ENCODE results near the gene CDK13. TPM values are rescaled to one million over a fixed set of nuclear protein-coding genes. Genes with fewer than 3 reads are reported as not detected.

The CDK13 gene
- total and polyA plus RNA-seq, 7 donors, result 10.9 to 25.5 (median 21.0) TPM

DNA sequence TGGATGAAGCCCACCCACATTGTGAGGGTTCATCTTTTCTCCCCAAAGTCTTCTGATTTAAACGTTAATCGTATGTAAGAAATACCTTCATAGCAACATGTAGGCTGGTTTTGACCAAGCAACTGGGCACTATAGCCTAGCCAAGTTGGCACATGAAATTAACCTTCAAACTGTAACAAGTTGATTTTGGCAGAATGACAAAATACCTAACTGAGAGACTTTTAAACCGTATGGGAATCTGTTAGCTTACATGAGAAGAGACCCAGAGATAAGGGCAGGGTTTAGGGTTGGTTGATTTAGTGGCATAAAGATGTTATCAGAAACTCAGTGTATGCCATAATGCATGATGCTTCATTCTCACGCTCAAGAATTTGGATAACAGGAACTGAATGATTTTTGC is 69.5 kb downstream of the CDK13 start:
- Histone ChIP-seq H3K4me1 (peaks cover 4% of the 10 kb centered on the region), H3K27me3 (ENCODE audit: insufficient read depth in 3 of 3, low read length in 2 of 3) (no peaks in the 10 kb centered on the region), H3K36me3 (ENCODE audit: insufficient read depth in 1 of 2, low read depth in 1 of 2) (peaks cover 0 to 21% of the 10 kb centered on the region in 2 donors), H3K27ac (no peak overlapping the region), H3K4me3 (no peak overlapping the region), H3K9me3 (no peaks in the 10 kb centered on the region)
- ATAC-seq, result no peak
- intact Hi-C loops (cut with DNase I), result no loop called here
- no peak for DNase-seq
- TF ChIP-seq, protein P1, sequence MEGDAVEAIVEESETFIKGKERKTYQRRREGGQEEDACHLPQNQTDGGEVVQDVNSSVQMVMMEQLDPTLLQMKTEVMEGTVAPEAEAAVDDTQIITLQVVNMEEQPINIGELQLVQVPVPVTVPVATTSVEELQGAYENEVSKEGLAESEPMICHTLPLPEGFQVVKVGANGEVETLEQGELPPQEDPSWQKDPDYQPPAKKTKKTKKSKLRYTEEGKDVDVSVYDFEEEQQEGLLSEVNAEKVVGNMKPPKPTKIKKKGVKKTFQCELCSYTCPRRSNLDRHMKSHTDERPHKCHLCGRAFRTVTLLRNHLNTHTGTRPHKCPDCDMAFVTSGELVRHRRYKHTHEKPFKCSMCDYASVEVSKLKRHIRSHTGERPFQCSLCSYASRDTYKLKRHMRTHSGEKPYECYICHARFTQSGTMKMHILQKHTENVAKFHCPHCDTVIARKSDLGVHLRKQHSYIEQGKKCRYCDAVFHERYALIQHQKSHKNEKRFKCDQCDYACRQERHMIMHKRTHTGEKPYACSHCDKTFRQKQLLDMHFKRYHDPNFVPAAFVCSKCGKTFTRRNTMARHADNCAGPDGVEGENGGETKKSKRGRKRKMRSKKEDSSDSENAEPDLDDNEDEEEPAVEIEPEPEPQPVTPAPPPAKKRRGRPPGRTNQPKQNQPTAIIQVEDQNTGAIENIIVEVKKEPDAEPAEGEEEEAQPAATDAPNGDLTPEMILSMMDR (IDR thresholded peaks at IDR 0.05), result no peak
- WGBS, 3 donors, result 83 to 92% (median 91%) methylated on average over 4 of the region's 4 CpGs

GRCh38 chr7:40024048-40024447 is 74.0 kb downstream of the CDK13 start:
- intact Hi-C loops (cut with DNase I), result no loop called here
- Histone ChIP-seq H3K36me3 (ENCODE audit: insufficient read depth in 1 of 2, low read depth in 1 of 2) (peaks cover 2 to 25% of the 10 kb centered on the region in 2 donors), H3K4me1 (no peaks in the 10 kb centered on the region), H3K27me3 (ENCODE audit: insufficient read depth in 3 of 3, low read length in 2 of 3) (no peaks in the 10 kb centered on the region), H3K9me3 (no peaks in the 10 kb centered on the region), H3K4me3 (no peak overlapping the region), H3K27ac (no peak overlapping the region)
- DNase-seq (no peak), ATAC-seq (no peak)
- WGBS, 3 donors, result 88 to 96% (median 93%) methylated on average over 5 of the region's 5 CpGs
- TF ChIP-seq, protein P1 (IDR thresholded peaks at IDR 0.05), result no peak

- H3K36me3 ChIP-seq (ENCODE audit: insufficient read depth in 1 of 2, low read depth in 1 of 2), result peaks cover 2 to 25% of the 10 kb centered on the region in 2 donors
- no peak for DNase-seq
- H3K9me3 ChIP-seq, result no peaks in the 10 kb centered on the region
- ATAC-seq, result no peak
- no peak overlapping the region for H3K27ac ChIP-seq
- no peaks in the 10 kb centered on the region for H3K27me3 ChIP-seq (ENCODE audit: insufficient read depth in 3 of 3, low read length in 2 of 3)
- H3K4me3 ChIP-seq, result no peak overlapping the region
- intact Hi-C loops (cut with DNase I), result no loop called here
- no peaks in the 10 kb centered on the region for H3K4me1 ChIP-seq
- TF ChIP-seq, protein P1 (IDR thresholded peaks at IDR 0.05), result no peak
- 96 to 97% (median 97%) methylated on average over 3 of the region's 3 CpGs for WGBS, 3 donors
These were observed 74.8 kb downstream of the CDK13 start for GRCh38 chr7:40024841-40025240.

GRCh38 chr7:40027545-40027944 is 77.5 kb downstream of the CDK13 start:
- H3K9me3 ChIP-seq, result no peaks in the 10 kb centered on the region
- H3K4me3 ChIP-seq, result no peak overlapping the region
- TF ChIP-seq, protein P1 (IDR thresholded peaks at IDR 0.05), result no peak
- H3K27ac ChIP-seq, result no peak overlapping the region
- peaks cover 2 to 32% of the 10 kb centered on the region in 2 donors for H3K36me3 ChIP-seq (ENCODE audit: insufficient read depth in 1 of 2, low read depth in 1 of 2)
- H3K4me1 ChIP-seq, result no peaks in the 10 kb centered on the region
- 95 to 98% (median 95%) methylated on average over 4 of the region's 4 CpGs for WGBS, 3 donors
- H3K27me3 ChIP-seq (ENCODE audit: insufficient read depth in 3 of 3, low read length in 2 of 3), result no peaks in the 10 kb centered on the region
- no peak for DNase-seq
- intact Hi-C loops (cut with DNase I), result no loop called here
- ATAC-seq, result no peak

DNA sequence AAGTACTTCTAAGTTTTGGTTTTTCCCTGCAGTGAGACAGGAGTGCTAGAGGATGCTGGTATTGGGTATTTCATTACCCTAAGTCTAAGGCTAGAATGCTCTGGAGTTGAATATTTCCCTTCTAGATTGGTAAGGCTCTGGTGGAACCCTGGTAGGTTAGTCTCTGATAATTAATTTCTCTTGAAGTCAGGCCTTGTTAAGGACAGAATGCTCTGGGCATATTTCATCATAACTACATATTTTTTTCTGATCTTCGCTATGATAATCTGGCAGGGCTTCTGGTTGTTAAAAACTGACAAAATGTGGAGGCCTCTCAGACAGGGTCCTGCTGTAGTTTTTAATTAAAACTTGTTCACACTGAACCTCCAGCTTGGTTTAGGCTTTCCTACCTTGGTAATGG is 83.8 kb downstream of the CDK13 start:
- Histone ChIP-seq H3K4me3 (no peak overlapping the region), H3K9me3 (peaks cover 8% of the 10 kb centered on the region), H3K27ac (no peak overlapping the region), H3K36me3 (ENCODE audit: insufficient read depth in 1 of 2, low read depth in 1 of 2) (peaks cover 0 to 9% of the 10 kb centered on the region in 2 donors), H3K4me1 (peaks cover 8% of the 10 kb centered on the region), H3K27me3 (ENCODE audit: insufficient read depth in 3 of 3, low read length in 2 of 3) (no peaks in the 10 kb centered on the region)
- DNase-seq, result no peak
- TF ChIP-seq, protein P1 (IDR thresholded peaks at IDR 0.05), result no peak
- no peak for ATAC-seq
- intact Hi-C loops (cut with DNase I), result no loop called here
- WGBS, 3 donors, result 78 to 89% (median 82%) methylated on average over 1 of the region's 1 CpG
